Fibroblast of lung (primary cell): ENCODE data around the gene C2orf66. TPM values are rescaled to one million over a fixed set of nuclear protein-coding genes. Genes with fewer than 3 reads are reported as not detected.

Experiments used
- DNase-seq, 2 donors: peaks; one replicate each; pipeline versions ENCODE4 v3.0.0 to v3.0.0-alpha.2; 2010; ENCODE audit warnings: low read depth in 2 of 2
- H2AFZ ChIP-seq: 2 replicates; pipeline ENCODE4 v1.5.1; 2012; ENCODE audit warnings: low read length, control low read depth, inconsistent platforms
- H3K27ac ChIP-seq: 2 replicates; pipeline ENCODE4 v1.5.1; 2011; ENCODE audit warnings: low read length, control low read depth; ENCODE audit not compliant: insufficient read depth
- H3K27me3 ChIP-seq: 2 replicates; pipeline ENCODE4 v1.5.1; 2011; ENCODE audit warnings: mild to moderate bottlenecking, low read length; ENCODE audit not compliant: control insufficient read depth, insufficient read depth
- H3K36me3 ChIP-seq: 2 replicates; pipeline ENCODE4 v1.5.1; 2011; ENCODE audit warnings: low read length; ENCODE audit not compliant: control insufficient read depth, insufficient read depth
- H3K4me1 ChIP-seq: 2 replicates; pipeline ENCODE4 v1.5.1; 2011; ENCODE audit warnings: low read length; ENCODE audit not compliant: control insufficient read depth, insufficient read depth; ENCODE audit errors: extremely low read depth
- H3K4me2 ChIP-seq: 2 replicates; pipeline ENCODE4 v1.5.1; 2011; ENCODE audit warnings: low read length, control low read depth; ENCODE audit not compliant: insufficient read depth; ENCODE audit errors: extremely low read depth
- H3K4me3 ChIP-seq, 4 experiments: fragments of 200-600 bp in 1 of 4; sonication (generic) in 1 of 4; replicated peaks in 1 of 4; 2 replicates each; pipeline ENCODE4 v1.5.1; 2011 to 2016; ENCODE audit warnings: low read length in 4 of 4, low read depth in 3 of 4, mild to moderate bottlenecking in 3 of 4, control low read depth in 2 of 4, inconsistent platforms in 1 of 4, mixed read lengths in 1 of 4; ENCODE audit not compliant: insufficient read depth in 1 of 4; ENCODE audit errors: control extremely low read depth in 1 of 4
- H3K79me2 ChIP-seq: 2 replicates; pipeline ENCODE4 v1.5.1; 2012; ENCODE audit warnings: mild to moderate bottlenecking, low read length, inconsistent platforms; ENCODE audit not compliant: control insufficient read depth, insufficient read depth
- H3K9ac ChIP-seq: 2 replicates; pipeline ENCODE4 v1.5.1; 2011; ENCODE audit warnings: mild to moderate bottlenecking, low read length, control low read depth; ENCODE audit not compliant: insufficient read depth
- H3K9me3 ChIP-seq: 2 replicates; pipeline ENCODE4 v1.5.1; 2012; ENCODE audit warnings: low read depth, low read length; ENCODE audit not compliant: control insufficient read depth, insufficient read depth
- H4K20me1 ChIP-seq: 2 replicates; pipeline ENCODE4 v1.5.1; 2011; ENCODE audit warnings: low read length; ENCODE audit not compliant: control insufficient read depth, insufficient read depth; ENCODE audit errors: extremely low read depth
- CTCF ChIP-seq, 2 donors: IDR thresholded peaks in 1 of 2; conservative IDR thresholded peaks in 1 of 2; 1 replicate in 1 of 2; 2 replicates in 1 of 2; pipeline ENCODE4 v1.5.1; 2011 to 2012; ENCODE audit warnings: low read length in 2 of 2, control low read depth in 1 of 2, inconsistent platforms in 1 of 2, low read depth in 1 of 2, mild to moderate bottlenecking in 1 of 2
- EZH2 ChIP-seq: IDR thresholded peaks from 2 replicates; pipeline ENCODE4 v1.5.1; 2012; ENCODE audit warnings: low read length, control low read depth, mild to moderate bottlenecking; ENCODE audit errors: missing control alignments
- polyA plus RNA-seq, 2 donors: library from polyadenylated mRNA; depleted of rRNA in 1 of 2; stranded (reverse) in 1 of 2; unstranded in 1 of 2; fragments of >200 nt; gene quantifications; 2 replicates each; pipeline ENCODE4 v1.2.1, GENCODE V29; 2011 to 2012; ENCODE audit warnings: missing spikeins in 1 of 2
- total RNA-seq: library from RNA; depleted of rRNA; stranded (reverse); fragments of >200 nt; gene quantifications from 2 replicates; pipeline ENCODE4 v1.2.1, GENCODE V29; 2014

The C2orf66 gene
- total and polyA plus RNA-seq, 2 donors (not counting 1 experiment from before 2014, with no cell fraction given): 0.10 to 0.17 TPM

GRCh38 chr2:196798980-196799379 is 10.2 kb downstream of the C2orf66 start:
- no peak for TF ChIP-seq EZH2
- no peak for TF ChIP-seq CTCF (conservative IDR thresholded peaks at IDR 0.05 in 1 of 2, IDR thresholded peaks at IDR 0.05 in 1 of 2; ENCODE audit: low read depth in 1 of 2, low read length in 2 of 2)
- Histone ChIP-seq H3K27ac (peak overlapping the region; percentile 70), H3K4me3 (peak overlapping the region; percentile 60 to 100 (median 84)), H3K79me2 (peaks cover 6% of the 10 kb centered on the region), H3K4me1 (no peaks in the 10 kb centered on the region), H3K9me3 (no peaks in the 10 kb centered on the region), H3K9ac (peak overlapping the region; percentile 66), H3K27me3 (no peaks in the 10 kb centered on the region), H3K36me3 (peaks cover 1% of the 10 kb centered on the region), H3K4me2 (peak overlapping the region; percentile 38), H2AFZ (peak overlapping the region; percentile 73), H4K20me1 (no peaks in the 10 kb centered on the region)
- DNase-seq: peak; percentile 16 to 23

- no peaks in the 10 kb centered on the region for H4K20me1 ChIP-seq
- H3K27ac ChIP-seq: no peak overlapping the region
- no peak for TF ChIP-seq CTCF (conservative IDR thresholded peaks at IDR 0.05 in 1 of 2, IDR thresholded peaks at IDR 0.05 in 1 of 2; ENCODE audit: low read depth in 1 of 2, low read length in 2 of 2)
- TF ChIP-seq EZH2: no peak
- H3K79me2 ChIP-seq: no peaks in the 10 kb centered on the region
- no peaks in the 10 kb centered on the region for H3K27me3 ChIP-seq
- no peak overlapping the region for H2AFZ ChIP-seq
- no peaks in the 10 kb centered on the region for H3K9me3 ChIP-seq
- H3K36me3 ChIP-seq: peaks cover 4% of the 10 kb centered on the region
- no peak overlapping the region for H3K9ac ChIP-seq
- H3K4me3 ChIP-seq: no peak overlapping the region
- no peak for DNase-seq
- H3K4me2 ChIP-seq: no peak overlapping the region
- H3K4me1 ChIP-seq: no peaks in the 10 kb centered on the region
Observed at GRCh38 chr2:196792865-196793264, 16.3 kb downstream of the C2orf66 start.

- no peaks in the 10 kb centered on the region for H4K20me1 ChIP-seq
Observed at GRCh38 chr2:196783431-196784094, 25.6 kb downstream of the C2orf66 start.

More at GRCh38 chr2:196783431-196784094, 25.6 kb downstream of the C2orf66 start:
- H3K27me3 ChIP-seq: no peaks in the 10 kb centered on the region
- peak; percentile 47 to 70 for DNase-seq
- no peaks in the 10 kb centered on the region for H3K9me3 ChIP-seq
- no peak overlapping the region for H3K4me3 ChIP-seq
- H3K4me1 ChIP-seq: peaks cover 4% of the 10 kb centered on the region
- H3K79me2 ChIP-seq: no peaks in the 10 kb centered on the region
- no peak overlapping the region for H3K27ac ChIP-seq
- H2AFZ ChIP-seq: no peak overlapping the region
- peaks cover 6% of the 10 kb centered on the region for H3K36me3 ChIP-seq
- TF ChIP-seq CTCF (conservative IDR thresholded peaks at IDR 0.05 in 1 of 2, IDR thresholded peaks at IDR 0.05 in 1 of 2; ENCODE audit: low read depth in 1 of 2, low read length in 2 of 2) (no peak), EZH2 (no peak)
- no peak overlapping the region for H3K9ac ChIP-seq
- no peak overlapping the region for H3K4me2 ChIP-seq
